GM12875 (cell line): Measurements from ENCODE around the gene RICTOR.
A peak's percentile ranks its signal among the peaks of the same experiment; 100 is the strongest.

Source experiments
- H3K4me3 ChIP-seq: one replicate; pipeline ENCODE4 v1.5.1; 2011; ENCODE audit warnings: low read depth, low read length, control low read depth
- TF ChIP-seq, protein P1 (sequence below): IDR thresholded peaks from 2 replicates; pipeline ENCODE4 v1.5.1; 2011; ENCODE audit warnings: low read depth, mild to moderate bottlenecking, control low read depth, inconsistent platforms, low read length, moderate library complexity, borderline replicate concordance; ENCODE audit not compliant: insufficient read depth

Gene RICTOR

DNA sequence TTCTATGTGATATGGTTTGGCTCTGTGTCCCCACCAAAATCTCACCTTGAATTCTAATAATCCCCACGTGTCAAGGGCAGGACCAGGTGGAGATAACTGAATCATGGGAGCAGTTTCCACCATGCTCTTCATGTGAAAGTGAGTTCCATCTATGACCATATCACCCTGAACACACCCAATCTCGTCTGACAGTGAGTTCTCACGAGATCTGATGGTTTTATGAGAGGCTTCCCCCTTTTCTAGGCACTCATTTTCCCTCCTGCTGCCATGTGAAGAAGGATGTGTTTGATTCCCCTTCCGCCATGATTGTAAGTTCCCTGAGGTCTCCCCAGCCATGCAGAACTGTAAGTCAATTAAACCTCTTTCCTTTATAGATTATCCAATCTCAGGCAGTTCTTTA is 64.2 kb downstream of the RICTOR start:
- TF ChIP-seq, protein P1, sequence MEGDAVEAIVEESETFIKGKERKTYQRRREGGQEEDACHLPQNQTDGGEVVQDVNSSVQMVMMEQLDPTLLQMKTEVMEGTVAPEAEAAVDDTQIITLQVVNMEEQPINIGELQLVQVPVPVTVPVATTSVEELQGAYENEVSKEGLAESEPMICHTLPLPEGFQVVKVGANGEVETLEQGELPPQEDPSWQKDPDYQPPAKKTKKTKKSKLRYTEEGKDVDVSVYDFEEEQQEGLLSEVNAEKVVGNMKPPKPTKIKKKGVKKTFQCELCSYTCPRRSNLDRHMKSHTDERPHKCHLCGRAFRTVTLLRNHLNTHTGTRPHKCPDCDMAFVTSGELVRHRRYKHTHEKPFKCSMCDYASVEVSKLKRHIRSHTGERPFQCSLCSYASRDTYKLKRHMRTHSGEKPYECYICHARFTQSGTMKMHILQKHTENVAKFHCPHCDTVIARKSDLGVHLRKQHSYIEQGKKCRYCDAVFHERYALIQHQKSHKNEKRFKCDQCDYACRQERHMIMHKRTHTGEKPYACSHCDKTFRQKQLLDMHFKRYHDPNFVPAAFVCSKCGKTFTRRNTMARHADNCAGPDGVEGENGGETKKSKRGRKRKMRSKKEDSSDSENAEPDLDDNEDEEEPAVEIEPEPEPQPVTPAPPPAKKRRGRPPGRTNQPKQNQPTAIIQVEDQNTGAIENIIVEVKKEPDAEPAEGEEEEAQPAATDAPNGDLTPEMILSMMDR, result no peak
- H3K4me3 ChIP-seq, result no peak overlapping the region

DNA sequence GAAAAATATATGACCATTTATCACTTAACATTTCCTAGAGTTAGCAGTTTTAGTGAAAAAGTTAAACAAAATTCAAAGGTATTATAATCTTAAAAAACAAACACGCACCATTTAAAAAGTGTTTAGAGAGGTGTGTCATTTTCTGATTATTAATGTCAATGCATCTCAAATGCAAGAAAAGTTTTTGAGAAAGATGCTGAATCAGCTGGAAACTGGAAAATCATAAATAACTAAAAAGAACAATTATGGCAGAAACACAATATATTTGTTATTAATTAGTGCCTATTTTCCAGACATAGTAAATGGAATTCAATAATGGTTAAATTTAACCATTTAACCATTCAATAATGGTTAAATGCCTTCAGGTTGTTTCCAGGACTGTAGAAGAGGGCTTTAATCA is 64.9 kb downstream of the RICTOR start:
- H3K4me3 ChIP-seq, result no peak overlapping the region
- TF ChIP-seq, protein P1, result no peak

DNA sequence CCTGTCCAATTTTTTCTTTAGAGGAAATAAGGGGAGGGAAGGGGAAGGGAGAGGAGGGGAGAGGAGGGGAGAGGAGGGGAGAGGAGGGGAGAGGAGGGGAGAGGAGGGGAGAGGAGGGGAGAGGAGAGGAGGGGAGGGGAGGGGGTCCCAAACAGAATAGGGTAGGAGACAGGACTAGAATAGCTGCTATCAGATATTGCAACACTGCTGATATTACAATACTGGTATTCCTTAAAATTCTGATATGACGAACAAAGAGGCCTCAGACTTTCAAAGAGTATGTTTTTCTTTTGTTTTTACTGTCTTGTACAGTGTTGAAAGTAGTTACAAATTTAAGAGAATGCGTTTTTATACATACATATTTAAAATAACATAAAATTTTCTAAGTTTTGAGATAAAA is 67.5 kb downstream of the RICTOR start:
- TF ChIP-seq, protein P1, result no peak
- H3K4me3 ChIP-seq, result no peak overlapping the region

DNA sequence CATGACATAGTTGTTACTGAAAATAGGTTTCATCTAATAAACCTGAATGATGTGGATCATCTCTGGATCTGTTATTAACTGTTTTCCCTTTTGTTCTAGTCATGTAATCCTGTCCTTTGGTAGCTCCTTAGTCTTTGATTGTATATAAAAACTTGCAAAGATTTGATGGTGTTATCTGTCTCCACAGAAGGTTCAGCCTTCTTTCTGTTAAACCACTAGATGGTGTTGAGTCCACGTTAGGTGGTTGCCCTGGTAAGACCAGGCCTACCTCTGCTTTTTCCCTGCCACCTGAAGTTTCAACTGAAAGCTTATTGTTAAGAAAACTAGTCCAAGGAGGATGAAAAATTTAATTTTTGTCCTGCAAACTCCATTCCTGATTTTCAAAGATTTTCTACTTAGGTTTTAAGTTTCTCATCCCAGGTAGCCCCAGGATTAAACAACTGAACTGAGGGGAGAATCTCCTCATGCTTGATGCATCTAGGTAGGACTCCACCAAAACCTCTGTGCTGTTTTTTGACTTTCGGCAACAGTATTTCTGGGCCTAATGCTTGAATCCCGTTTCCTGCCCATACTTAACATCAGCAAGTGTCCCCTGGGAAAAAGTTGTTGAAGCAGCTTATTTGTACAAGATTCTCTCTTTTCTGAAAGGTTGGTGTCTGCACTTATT is 68.5 kb downstream of the RICTOR start:
- TF ChIP-seq, protein P1, result 0 out of 2 replicates have a peak, but pooled peaks have one; percentile 4
- no peak overlapping the region for H3K4me3 ChIP-seq

DNA sequence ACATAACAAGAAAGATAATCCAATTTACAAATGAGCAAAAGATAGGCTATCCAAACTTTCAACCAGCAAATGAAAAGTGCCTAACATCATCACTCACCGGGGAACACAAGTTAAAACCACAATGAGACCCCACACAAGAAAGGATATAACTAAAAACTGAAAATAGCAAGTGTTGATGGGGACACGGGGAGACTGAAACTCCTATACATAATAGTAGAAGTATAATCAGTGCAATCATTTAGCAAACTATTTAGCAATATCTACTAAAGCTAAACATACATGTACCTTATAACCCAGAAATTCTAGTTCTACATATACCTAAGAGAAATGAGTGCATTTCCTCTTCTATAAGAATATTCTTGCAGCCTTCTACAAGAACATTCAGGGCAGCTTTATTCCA is 72.5 kb downstream of the RICTOR start:
- TF ChIP-seq, protein P1, result no peak
- H3K4me3 ChIP-seq, result no peak overlapping the region

DNA sequence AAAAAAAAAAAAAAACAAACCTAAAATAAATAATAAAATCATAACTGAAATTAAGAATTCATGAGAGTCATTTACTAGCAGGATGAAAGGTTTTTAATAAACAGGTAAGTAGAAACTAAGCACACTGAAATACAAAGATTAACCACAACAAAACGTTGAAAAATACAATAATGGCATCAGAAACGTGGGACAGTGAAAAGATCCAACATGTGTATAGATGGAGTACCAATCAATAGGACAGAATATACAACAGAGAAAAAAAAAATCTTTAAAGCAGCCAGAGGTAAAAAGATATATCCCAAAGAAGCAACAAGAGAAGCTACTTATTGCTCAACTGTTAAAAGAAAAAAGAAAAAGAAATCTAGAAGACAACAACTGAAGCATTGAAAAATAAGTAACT is 75.2 kb downstream of the RICTOR start:
- TF ChIP-seq, protein P1, result no peak
- no peak overlapping the region for H3K4me3 ChIP-seq

DNA sequence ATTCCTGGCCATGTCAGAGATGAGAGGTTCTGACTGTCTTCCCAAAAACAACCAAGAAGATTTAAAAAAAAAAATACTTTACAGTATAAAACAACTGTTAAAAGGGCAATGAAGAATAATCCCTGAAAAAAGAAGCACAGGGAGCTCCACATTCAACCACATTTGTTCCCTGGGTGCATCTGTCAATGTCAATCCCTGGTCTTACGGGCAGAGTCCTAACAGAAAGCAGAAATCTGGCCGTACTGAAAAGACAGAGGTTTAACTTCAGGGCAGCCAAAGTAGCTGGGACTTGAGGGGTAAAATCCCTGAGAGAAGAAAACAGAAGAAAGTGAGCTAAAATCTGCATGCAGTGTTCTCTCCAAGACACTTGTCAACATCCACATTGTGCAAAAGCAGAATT is 76.6 kb downstream of the RICTOR start:
- TF ChIP-seq, protein P1, result no peak
- H3K4me3 ChIP-seq, result no peak overlapping the region
